GM12873 (cell line): Measurements from ENCODE around the gene CAST.

Experiments used
- TF ChIP-seq, protein P1 (sequence below): IDR thresholded peaks from 2 replicates; pipeline ENCODE4 v1.5.1; 2012; ENCODE audit warnings: low read depth, mild to moderate bottlenecking, moderate library complexity, low read length, control low read depth; ENCODE audit not compliant: insufficient read depth; ENCODE audit errors: missing control alignments

Gene CAST

DNA sequence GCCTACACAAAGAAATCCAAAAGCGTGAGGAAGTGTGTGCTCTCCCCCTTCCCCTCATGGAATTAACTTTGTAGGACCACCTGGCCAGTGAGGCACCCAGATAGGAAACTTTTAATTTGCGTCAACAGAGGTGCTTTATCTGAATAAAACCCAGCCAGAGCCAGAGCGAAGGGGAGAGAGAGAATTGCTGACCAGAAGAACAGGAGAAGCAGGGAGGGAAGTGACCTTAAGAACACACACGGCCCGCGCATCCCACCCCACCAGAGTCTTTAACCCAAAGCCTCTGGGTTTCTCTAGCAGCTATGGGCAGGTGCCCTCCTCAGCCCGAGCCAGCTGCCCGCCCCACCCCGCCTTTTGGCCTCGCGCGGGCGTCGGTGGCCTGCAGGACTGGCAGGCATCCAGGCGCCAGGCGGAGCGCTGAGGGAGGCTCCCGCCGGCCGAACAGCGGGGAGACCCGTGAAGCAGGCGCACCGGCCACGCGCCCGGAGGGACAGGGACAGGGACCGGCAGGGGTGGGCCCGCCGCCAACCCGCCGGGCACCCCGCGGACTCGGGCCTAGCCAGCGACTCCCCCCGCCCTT is 145.0 kb downstream of the CAST start:
- TF ChIP-seq, protein P1, sequence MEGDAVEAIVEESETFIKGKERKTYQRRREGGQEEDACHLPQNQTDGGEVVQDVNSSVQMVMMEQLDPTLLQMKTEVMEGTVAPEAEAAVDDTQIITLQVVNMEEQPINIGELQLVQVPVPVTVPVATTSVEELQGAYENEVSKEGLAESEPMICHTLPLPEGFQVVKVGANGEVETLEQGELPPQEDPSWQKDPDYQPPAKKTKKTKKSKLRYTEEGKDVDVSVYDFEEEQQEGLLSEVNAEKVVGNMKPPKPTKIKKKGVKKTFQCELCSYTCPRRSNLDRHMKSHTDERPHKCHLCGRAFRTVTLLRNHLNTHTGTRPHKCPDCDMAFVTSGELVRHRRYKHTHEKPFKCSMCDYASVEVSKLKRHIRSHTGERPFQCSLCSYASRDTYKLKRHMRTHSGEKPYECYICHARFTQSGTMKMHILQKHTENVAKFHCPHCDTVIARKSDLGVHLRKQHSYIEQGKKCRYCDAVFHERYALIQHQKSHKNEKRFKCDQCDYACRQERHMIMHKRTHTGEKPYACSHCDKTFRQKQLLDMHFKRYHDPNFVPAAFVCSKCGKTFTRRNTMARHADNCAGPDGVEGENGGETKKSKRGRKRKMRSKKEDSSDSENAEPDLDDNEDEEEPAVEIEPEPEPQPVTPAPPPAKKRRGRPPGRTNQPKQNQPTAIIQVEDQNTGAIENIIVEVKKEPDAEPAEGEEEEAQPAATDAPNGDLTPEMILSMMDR: no peak

- TF ChIP-seq, protein P1: no peak
Observed at GRCh38 chr5:96808541-96808828, 146.3 kb downstream of the CAST start.

DNA sequence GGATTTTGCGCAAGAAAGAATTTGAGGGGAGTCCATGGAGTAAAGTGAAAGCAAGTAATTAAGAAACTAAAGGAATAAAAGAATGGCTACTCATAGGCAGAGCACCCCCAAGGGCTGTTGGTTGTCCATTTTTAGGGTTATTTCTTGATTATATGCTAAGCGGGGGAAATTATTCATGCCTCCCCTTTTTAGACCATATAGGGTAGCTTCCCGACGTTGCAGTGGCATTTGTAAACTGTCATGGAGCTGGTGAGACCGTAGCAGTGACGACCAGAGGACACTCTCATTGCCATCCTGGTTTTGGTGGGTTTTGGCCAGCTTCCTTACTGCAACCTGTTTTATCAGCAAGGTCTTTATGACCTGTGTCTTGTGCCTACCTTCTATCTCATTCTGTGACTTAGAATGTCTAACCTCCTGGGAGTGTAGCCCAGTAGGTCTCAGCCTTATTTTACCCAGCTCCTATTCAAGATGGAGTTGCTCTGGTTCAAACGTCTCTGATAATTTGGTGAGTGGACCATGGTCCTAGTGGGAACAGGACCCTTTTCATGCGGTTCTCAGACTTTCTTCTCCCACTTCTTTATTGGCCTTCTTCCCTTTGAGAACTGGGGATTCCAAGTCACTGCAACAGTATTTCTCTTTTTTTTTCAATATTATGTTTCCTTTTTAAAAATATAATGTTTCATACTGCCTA is 146.8 kb downstream of the CAST start:
- TF ChIP-seq, protein P1: no peak

DNA sequence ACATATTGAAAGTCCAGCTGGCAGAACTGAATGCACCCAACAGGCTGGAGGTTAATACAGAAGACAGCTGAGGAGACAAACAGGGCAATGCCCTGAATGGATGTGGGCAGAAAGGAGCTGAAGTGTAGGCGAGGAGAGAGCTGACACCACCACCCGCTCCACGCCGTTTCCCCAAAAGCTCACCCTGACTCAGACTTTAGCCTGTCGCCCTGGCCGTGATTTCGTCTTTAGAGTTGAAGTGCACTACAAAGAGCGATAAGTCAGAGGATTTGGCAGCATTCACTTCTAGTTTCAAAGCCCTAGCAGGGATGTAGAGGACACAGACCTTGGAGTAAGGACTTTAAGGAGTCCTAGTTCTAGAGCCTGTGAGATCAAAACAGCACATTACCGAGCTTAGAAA is 147.7 kb downstream of the CAST start:
- TF ChIP-seq, protein P1: no peak

- TF ChIP-seq, protein P1: no peak
Observed at GRCh38 chr5:96812851-96813250, 150.7 kb downstream of the CAST start.

DNA sequence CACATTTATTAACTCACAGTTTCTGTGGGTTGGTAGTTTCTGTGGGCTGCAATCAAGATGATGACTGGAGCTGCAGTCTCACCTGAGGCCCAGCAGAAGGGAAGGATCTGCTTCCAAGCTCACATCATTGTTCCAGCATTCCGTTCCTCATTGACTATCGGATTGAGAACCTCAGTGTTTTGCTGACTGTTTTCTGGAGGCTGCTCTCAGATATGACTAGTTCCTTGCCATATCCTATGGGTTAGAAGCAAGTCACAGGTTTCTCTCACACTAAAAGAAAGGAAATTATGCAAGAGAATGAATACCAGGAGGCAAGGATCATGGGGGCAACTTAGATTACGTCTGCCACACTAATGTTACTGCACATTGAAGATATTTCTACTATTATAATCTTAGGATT is 151.9 kb downstream of the CAST start:
- TF ChIP-seq, protein P1: no peak

DNA sequence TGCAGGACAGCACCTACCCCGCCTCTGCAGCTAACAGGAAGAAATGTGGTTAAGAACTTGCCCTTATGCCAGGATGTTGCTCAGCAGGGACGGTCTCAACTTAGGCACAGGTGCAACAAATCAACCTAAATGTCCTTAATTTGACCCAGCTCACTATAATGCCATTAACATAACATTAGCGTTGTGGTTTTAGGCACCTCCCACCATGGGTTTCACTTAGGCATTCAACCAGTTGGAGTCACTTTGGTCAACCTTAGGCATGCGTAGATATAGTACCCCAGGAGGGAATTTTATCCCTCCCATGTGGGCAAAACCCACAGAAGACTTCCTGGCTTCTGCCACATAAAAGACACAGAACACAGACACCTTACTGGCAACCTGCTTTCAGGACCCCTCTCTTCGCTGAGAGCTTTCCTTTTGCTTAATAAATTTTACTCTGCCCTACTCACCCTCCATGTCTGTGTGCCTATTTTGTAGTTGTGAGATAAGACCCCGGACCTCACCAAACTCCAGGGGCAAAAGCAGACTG is 154.3 kb downstream of the CAST start:
- TF ChIP-seq, protein P1: no peak
